Measurements from ENCODE around the gene TIMM44. TPM values are rescaled to one million over a fixed set of nuclear protein-coding genes. Genes with fewer than 3 reads are reported as not detected.

Gene TIMM44
- total RNA-seq, 1 experiment from 2014 or later = 114 TPM

DNA sequence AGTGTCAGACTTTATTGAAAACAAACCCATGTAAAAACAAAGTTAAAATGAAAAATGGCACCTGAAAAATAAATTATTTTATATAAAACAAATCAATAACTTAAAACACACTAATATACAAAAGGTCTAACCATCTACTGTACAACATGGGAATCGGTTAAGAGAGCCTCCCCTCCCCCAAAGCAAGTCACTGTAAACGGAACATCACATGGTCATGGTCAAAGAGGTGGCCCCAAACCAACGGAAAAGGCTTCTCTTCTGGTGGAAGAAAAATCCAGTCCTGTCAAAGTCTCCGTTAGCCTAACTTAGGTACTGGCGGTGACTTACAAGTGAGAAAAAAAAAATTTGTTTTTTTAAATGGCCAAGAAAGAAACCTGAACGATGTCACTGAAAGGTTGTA, 15.7 kb upstream of the TIMM44 start:
- peaks cover 14 to 42% (median 37%) of the 10 kb centered on the region in 3 experiments; a peak in 6 of 7 replicates for H3K36me3 Mint-ChIP-seq (ENCODE audit: insufficient read depth in 1 of 3, low read depth in 3 of 3)
- no peak overlapping the region for H3K27ac ChIP-seq (ENCODE audit: insufficient read length, low read depth, low read length)
- H4K91ac ChIP-seq (ENCODE audit: insufficient read length, low read depth, low read length) = no peak overlapping the region

More for the DNA sequence above, 15.7 kb upstream of the TIMM44 start:
- no peaks in the 10 kb centered on the region for H3K4me1 ChIP-seq (ENCODE audit: insufficient read depth, low read length)
- H2AFZ ChIP-seq (ENCODE audit: low read length) = no peak overlapping the region
- no peak overlapping the region for H3K18ac ChIP-seq (ENCODE audit: insufficient read length, low read depth, low read length)
- H3K4me2 ChIP-seq (ENCODE audit: insufficient read depth, insufficient read length, low read length) = no peak overlapping the region
- H4K5ac ChIP-seq (ENCODE audit: insufficient read length, low read depth, low read length) = no peak overlapping the region
- H3K9me3 ChIP-seq (ENCODE audit: control insufficient read depth, low read depth, low read length) = no peaks in the 10 kb centered on the region
- H3K23me2 ChIP-seq (ENCODE audit: insufficient read length, low read depth, low read length, poor library complexity, severe bottlenecking) = no peaks in the 10 kb centered on the region
- no peak overlapping the region for H3K23ac ChIP-seq (ENCODE audit: insufficient read length, low read depth, low read length)
- no peaks in the 10 kb centered on the region for H4K20me1 ChIP-seq (ENCODE audit: control insufficient read depth, insufficient read depth, insufficient read length)
- H3K14ac ChIP-seq (ENCODE audit: insufficient read depth, low read length) = no peak overlapping the region
- H3K9ac ChIP-seq (ENCODE audit: extremely low read depth, insufficient read length, low read length) = no peak overlapping the region
- H3K79me1 ChIP-seq (ENCODE audit: insufficient read depth, low read depth, low read length, poor library complexity, severe bottlenecking) = no peaks in the 10 kb centered on the region
- no peak overlapping the region for H3T11ph ChIP-seq (ENCODE audit: low read length)
- no peak overlapping the region for H2BK15ac ChIP-seq (ENCODE audit: low read depth, low read length)
- Mint-ChIP-seq H3K4me3 (no peak overlapping the region), H3K27ac (no peak overlapping the region), H3K4me1 (peaks cover 9 to 12% of the 10 kb centered on the region in 2 experiments; a peak in 2 of 4 replicates), H3K9me3 (no peaks in the 10 kb centered on the region; a peak in 1 of 5 replicates), H3K27me3 (ENCODE audit: low read depth) (no peaks in the 10 kb centered on the region)
- TF ChIP-seq, protein P1, sequence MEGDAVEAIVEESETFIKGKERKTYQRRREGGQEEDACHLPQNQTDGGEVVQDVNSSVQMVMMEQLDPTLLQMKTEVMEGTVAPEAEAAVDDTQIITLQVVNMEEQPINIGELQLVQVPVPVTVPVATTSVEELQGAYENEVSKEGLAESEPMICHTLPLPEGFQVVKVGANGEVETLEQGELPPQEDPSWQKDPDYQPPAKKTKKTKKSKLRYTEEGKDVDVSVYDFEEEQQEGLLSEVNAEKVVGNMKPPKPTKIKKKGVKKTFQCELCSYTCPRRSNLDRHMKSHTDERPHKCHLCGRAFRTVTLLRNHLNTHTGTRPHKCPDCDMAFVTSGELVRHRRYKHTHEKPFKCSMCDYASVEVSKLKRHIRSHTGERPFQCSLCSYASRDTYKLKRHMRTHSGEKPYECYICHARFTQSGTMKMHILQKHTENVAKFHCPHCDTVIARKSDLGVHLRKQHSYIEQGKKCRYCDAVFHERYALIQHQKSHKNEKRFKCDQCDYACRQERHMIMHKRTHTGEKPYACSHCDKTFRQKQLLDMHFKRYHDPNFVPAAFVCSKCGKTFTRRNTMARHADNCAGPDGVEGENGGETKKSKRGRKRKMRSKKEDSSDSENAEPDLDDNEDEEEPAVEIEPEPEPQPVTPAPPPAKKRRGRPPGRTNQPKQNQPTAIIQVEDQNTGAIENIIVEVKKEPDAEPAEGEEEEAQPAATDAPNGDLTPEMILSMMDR (conservative IDR thresholded peaks at IDR 0.05) = no peak
- H2BK120ac ChIP-seq (ENCODE audit: low read depth, low read length, poor library complexity, severe bottlenecking) = no peak overlapping the region
- no CpG with 5 or more reads among the region's 6 CpGs for WGBS (ENCODE audit: extremely low coverage, insufficient read length, low lambda C conversion rate)
- H3K27me3 ChIP-seq (ENCODE audit: insufficient read depth, low read length) = no peaks in the 10 kb centered on the region
- no peak overlapping the region for H4K8ac ChIP-seq (replicated peaks; ENCODE audit: insufficient read length, low read depth, low read length)
- no peak for DNase-seq
- H2BK20ac ChIP-seq (ENCODE audit: low read depth, low read length, poor library complexity, severe bottlenecking) = no peak overlapping the region
- H3K79me2 ChIP-seq (ENCODE audit: insufficient read depth, low read length) = no peaks in the 10 kb centered on the region
- H3K4ac ChIP-seq (ENCODE audit: low read depth, low read length) = no peak overlapping the region
- H2AK5ac ChIP-seq (ENCODE audit: insufficient read length, low read length) = no peak overlapping the region
- no peak overlapping the region for H2BK5ac ChIP-seq (ENCODE audit: insufficient read length, low read length)
- no peak overlapping the region for H3K56ac ChIP-seq (ENCODE audit: insufficient read length, low read depth, low read length)
- no peak overlapping the region for H2BK12ac ChIP-seq (ENCODE audit: insufficient read length, low read depth, low read length)
